ENCODE measurements around the gene CEP350. TPM values are rescaled to one million over a fixed set of nuclear protein-coding genes. Genes with fewer than 3 reads are reported as not detected.

Gene CEP350
- total and polyA plus RNA-seq, 7 donors: 3.2 to 67.6 (median 45.2) TPM

DNA sequence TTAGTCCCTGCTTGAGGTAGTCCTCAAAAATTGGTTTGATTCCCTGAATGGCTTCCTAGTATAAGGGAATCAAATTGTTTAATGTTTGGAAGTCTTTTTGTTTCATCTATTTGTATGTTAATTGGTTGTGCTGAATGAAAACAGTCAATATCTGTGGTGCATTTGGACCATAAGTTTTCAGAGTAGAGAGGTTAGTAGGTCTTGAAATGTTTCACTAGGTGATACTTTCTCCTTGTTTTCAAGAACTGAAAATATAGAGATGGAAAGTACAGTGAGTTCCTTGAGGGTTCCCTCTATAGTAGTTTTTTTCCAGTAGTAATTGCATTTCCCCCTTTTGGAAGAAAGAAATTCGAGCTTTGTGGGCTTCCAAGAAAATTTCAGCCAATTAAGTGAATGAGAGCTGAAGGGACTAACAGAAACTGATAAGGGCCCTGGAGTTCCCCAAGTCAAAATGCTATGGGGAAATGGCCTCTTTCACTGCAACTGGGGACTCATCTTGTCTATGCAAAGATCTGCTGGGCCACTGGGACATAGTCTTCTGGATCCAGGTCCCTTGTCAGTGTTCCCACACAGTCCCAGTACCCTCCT, 18.6 kb upstream of the CEP350 start:
- Histone ChIP-seq H3K27me3 (no peaks in the 10 kb centered on the region), H3K4me1 (no peaks in the 10 kb centered on the region), H3K27ac (no peak overlapping the region), H3K9me3 (no peaks in the 10 kb centered on the region), H3K4me3 (no peak overlapping the region), H3K36me3 (no peaks in the 10 kb centered on the region)
- intact Hi-C loops (cut with DNase I): no loop called here
- DNase-seq: no peak
- WGBS, 2 donors: 70 to 72% methylated on average over 1 of the region's 1 CpG
- TF ChIP-seq EP300 (IDR thresholded peaks at IDR 0.05) (no peak), POLR2AphosphoS5 (IDR thresholded peaks at IDR 0.05) (no peak), CTCF (IDR thresholded peaks at IDR 0.05) (no peak), POLR2A (IDR thresholded peaks at IDR 0.05) (no peak)

DNA sequence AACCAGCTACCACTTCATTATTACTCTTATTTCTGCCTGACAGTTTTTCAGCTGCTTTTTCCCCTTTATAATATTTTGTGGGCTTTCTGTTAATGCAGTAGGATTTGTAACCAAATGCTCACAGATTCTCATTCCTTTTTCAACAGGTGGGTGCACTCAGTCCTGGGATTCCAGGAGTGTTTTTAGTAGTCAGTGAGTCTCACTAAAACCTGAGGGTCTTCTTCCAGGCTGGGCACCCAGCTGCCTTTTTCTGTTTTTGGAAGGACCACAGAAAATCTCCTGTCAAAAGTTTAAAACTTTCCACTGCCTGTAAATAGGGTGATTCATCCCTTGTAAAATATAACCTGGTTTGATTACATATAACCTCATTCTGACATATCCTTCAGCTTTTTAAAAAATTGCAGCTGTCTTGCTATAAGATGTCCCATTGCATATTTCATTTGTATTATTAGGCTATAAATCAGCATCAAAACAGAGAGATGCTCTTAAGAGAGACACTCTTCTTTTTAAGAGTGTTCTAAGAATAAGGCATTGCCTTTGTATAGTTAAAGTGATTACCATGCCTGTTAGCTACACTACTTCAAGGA, 16.8 kb upstream of the CEP350 start:
- H3K9me3 ChIP-seq: no peaks in the 10 kb centered on the region

DNA sequence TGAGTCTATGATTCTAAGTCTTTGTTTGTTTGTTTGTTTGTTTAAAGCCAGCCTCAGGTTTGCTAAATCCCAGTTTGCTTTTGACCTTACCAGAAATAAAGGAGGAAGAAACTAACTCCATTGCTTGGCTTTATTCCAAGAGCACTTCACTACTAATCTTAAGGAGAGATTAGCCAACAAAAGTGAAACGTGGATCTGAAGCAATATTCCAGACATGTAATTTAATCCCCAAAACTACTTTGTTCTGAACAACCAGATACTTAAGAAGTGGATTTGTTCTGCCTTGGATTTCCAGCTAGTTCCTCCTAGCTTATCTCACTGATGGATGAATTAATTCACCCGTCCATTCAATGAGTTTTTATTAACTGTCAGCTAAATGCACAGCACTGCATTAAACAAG, 15.9 kb upstream of the CEP350 start:
- Histone ChIP-seq H3K4me3 (no peak overlapping the region), H3K36me3 (no peaks in the 10 kb centered on the region), H3K27ac (no peak overlapping the region), H3K27me3 (no peaks in the 10 kb centered on the region), H3K4me1 (no peaks in the 10 kb centered on the region), H3K9me3 (no peaks in the 10 kb centered on the region)
- no peak for TF ChIP-seq CTCF (IDR thresholded peaks at IDR 0.05)
- no peak for TF ChIP-seq EP300 (IDR thresholded peaks at IDR 0.05)
- no peak for TF ChIP-seq POLR2AphosphoS5 (IDR thresholded peaks at IDR 0.05)
- no peak for TF ChIP-seq POLR2A (IDR thresholded peaks at IDR 0.05)
- intact Hi-C loops (cut with DNase I): no loop called here
- DNase-seq: no peak
- WGBS, 2 donors: 40 to 55% methylated on average over 2 of the region's 2 CpGs

More for the DNA sequence above, 16.8 kb upstream of the CEP350 start:
- no peak for DNase-seq
- intact Hi-C loops (cut with DNase I): no loop called here
- no peaks in the 10 kb centered on the region for H3K4me1 ChIP-seq
- no peaks in the 10 kb centered on the region for H3K36me3 ChIP-seq
- no peak overlapping the region for H3K27ac ChIP-seq
- no peak for TF ChIP-seq POLR2A (IDR thresholded peaks at IDR 0.05)
- no peak for TF ChIP-seq CTCF (IDR thresholded peaks at IDR 0.05)
- no peak for TF ChIP-seq POLR2AphosphoS5 (IDR thresholded peaks at IDR 0.05)
- no peak for TF ChIP-seq EP300 (IDR thresholded peaks at IDR 0.05)
- no peaks in the 10 kb centered on the region for H3K27me3 ChIP-seq
- H3K4me3 ChIP-seq: no peak overlapping the region

GRCh38 chr1:179939941-179940340, 14.7 kb upstream of the CEP350 start:
- intact Hi-C loops (cut with DNase I): no loop called here
- TF ChIP-seq POLR2A (IDR thresholded peaks at IDR 0.05) (no peak), EP300 (IDR thresholded peaks at IDR 0.05) (no peak)
- H3K9me3 ChIP-seq: no peaks in the 10 kb centered on the region

DNA sequence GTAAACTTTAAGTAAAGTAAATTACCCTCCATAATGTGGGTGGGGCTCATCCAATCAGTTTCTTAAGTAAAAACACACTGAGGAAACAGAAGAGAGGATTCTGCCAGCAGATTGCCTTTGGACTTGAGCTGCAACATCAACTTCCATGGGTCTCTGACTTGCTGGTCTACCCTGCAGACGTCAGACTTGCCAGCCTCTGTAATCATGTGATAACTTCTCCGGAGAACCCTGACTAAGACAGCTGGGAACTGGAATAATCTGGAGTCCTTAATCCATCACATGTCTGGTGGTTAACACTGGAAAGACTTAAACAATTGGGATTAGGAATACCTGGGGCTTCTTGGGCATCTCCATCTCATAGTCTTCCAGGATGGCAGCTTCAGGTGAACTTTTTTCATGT, 13.2 kb upstream of the CEP350 start:
- no peaks in the 10 kb centered on the region for H3K36me3 ChIP-seq
- intact Hi-C loops (cut with DNase I): no loop called here
- no peaks in the 10 kb centered on the region for H3K27me3 ChIP-seq
- WGBS, 2 donors: 26 to 72% methylated on average over 2 of the region's 2 CpGs
- no peak for TF ChIP-seq CTCF (IDR thresholded peaks at IDR 0.05)
- TF ChIP-seq POLR2A (IDR thresholded peaks at IDR 0.05): no peak
- no peak for TF ChIP-seq POLR2AphosphoS5 (IDR thresholded peaks at IDR 0.05)
- no peak for TF ChIP-seq EP300 (IDR thresholded peaks at IDR 0.05)
- no peaks in the 10 kb centered on the region for H3K4me1 ChIP-seq
- no peak overlapping the region for H3K4me3 ChIP-seq
- no peak overlapping the region for H3K27ac ChIP-seq
- DNase-seq: no peak
- no peaks in the 10 kb centered on the region for H3K9me3 ChIP-seq

More at GRCh38 chr1:179939941-179940340, 14.7 kb upstream of the CEP350 start:
- no peaks in the 10 kb centered on the region for H3K36me3 ChIP-seq
- no peaks in the 10 kb centered on the region for H3K4me1 ChIP-seq
- H3K27me3 ChIP-seq: no peaks in the 10 kb centered on the region
- H3K27ac ChIP-seq: no peak overlapping the region
- no peak overlapping the region for H3K4me3 ChIP-seq
- no peak for DNase-seq
- 97% methylated on average over 1 of the region's 1 CpG for WGBS, 2 donors
